ENCODE results near the gene UROC1. TPM values are rescaled to one million over a fixed set of nuclear protein-coding genes. Genes with fewer than 3 reads are reported as not detected.

The UROC1 gene
- total and polyA plus RNA-seq, 12 donors: 0.01 TPM; not detected in 11

GRCh38 chr3:126456766-126457388 is 60.7 kb downstream of the UROC1 start:
- Histone ChIP-seq H3K36me3 (peaks cover 0 to 100% (median 50%) of the 10 kb centered on the region in 9 donors), H3K27ac (no peak overlapping the region), H3K4me1 (peaks cover 0 to 19% (median 0%) of the 10 kb centered on the region in 9 donors), H3K4me3 (no peak overlapping the region), H3K27me3 (no peaks in the 10 kb centered on the region), H3K9me3 (no peaks in the 10 kb centered on the region)
- 84 to 90% methylated on average over 12 of the region's 12 CpGs for WGBS, 2 donors
- TF ChIP-seq CTCF (IDR thresholded peaks at IDR 0.05): no peak
- ATAC-seq: peak in 1 of 8 donors; percentile 13
- no peak for DNase-seq
- intact Hi-C loops (cut with DNase I): no loop called here

- 69 to 76% methylated on average over 4 of the region's 4 CpGs for WGBS, 2 donors
- Histone ChIP-seq H3K4me1 (peaks cover 0 to 12% (median 0%) of the 10 kb centered on the region in 9 donors), H3K9me3 (no peaks in the 10 kb centered on the region), H3K36me3 (peaks cover 0 to 100% (median 52%) of the 10 kb centered on the region in 9 donors), H3K27ac (no peak overlapping the region), H3K27me3 (no peaks in the 10 kb centered on the region), H3K4me3 (no peak overlapping the region)
- peak in 5 of 8 donors; percentile 25 to 56 (median 47) for ATAC-seq
- intact Hi-C loops (cut with DNase I): no loop called here
- DNase-seq: no peak
- no peak for TF ChIP-seq CTCF (IDR thresholded peaks at IDR 0.05)
Measured at GRCh38 chr3:126456211-126456610, 61.4 kb downstream of the UROC1 start.

- no peak for ATAC-seq
Measured at GRCh38 chr3:126454437-126455198, 63.0 kb downstream of the UROC1 start.

More at GRCh38 chr3:126454437-126455198, 63.0 kb downstream of the UROC1 start:
- intact Hi-C loops (cut with DNase I): no loop called here
- DNase-seq: no peak
- Histone ChIP-seq H3K9me3 (no peaks in the 10 kb centered on the region), H3K27ac (no peak overlapping the region), H3K4me3 (no peak overlapping the region), H3K4me1 (peaks cover 0 to 11% (median 0%) of the 10 kb centered on the region in 9 donors), H3K36me3 (peaks cover 0 to 100% (median 43%) of the 10 kb centered on the region in 9 donors), H3K27me3 (no peaks in the 10 kb centered on the region)
- TF ChIP-seq CTCF (IDR thresholded peaks at IDR 0.05): no peak
- 89 to 92% methylated on average over 6 of the region's 6 CpGs for WGBS, 2 donors
